ENCODE measurements around the gene ZNF248.
"Not testable (repeated sequence)": the region's sequence is repeated elsewhere in the genome, so short reads cannot be mapped to it uniquely, and the experiment has no call there.

Gene ZNF248

GRCh38 chr10:37865957-37866803 is 8.8 kb upstream of the ZNF248 start:
- no peak overlapping the region for H3K4me3 ChIP-seq (ENCODE audit: low read depth, low read length)
- no peak overlapping the region for H3K27ac ChIP-seq
- no peak for DNase-seq
- H3K27me3 ChIP-seq (replicated peaks): no peaks in the 10 kb centered on the region
- in situ Hi-C loops (cut with HindIII; ENCODE audit: low pct_ligation_motif_present, low sequenced_read_pairs): no loop called here
- TF ChIP-seq, protein P1, sequence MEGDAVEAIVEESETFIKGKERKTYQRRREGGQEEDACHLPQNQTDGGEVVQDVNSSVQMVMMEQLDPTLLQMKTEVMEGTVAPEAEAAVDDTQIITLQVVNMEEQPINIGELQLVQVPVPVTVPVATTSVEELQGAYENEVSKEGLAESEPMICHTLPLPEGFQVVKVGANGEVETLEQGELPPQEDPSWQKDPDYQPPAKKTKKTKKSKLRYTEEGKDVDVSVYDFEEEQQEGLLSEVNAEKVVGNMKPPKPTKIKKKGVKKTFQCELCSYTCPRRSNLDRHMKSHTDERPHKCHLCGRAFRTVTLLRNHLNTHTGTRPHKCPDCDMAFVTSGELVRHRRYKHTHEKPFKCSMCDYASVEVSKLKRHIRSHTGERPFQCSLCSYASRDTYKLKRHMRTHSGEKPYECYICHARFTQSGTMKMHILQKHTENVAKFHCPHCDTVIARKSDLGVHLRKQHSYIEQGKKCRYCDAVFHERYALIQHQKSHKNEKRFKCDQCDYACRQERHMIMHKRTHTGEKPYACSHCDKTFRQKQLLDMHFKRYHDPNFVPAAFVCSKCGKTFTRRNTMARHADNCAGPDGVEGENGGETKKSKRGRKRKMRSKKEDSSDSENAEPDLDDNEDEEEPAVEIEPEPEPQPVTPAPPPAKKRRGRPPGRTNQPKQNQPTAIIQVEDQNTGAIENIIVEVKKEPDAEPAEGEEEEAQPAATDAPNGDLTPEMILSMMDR (IDR thresholded peaks at IDR 0.05; ENCODE audit: low read depth, low read length, missing control alignments): no peak
- H3K36me3 ChIP-seq (replicated peaks): no peaks in the 10 kb centered on the region

GRCh38 chr10:37865264-37865663 is 7.9 kb upstream of the ZNF248 start:
- no peaks in the 10 kb centered on the region for H3K27me3 ChIP-seq (replicated peaks)
- no peak overlapping the region for H3K27ac ChIP-seq
- in situ Hi-C loops (cut with HindIII; ENCODE audit: low pct_ligation_motif_present, low sequenced_read_pairs): no loop called here
- H3K36me3 ChIP-seq (replicated peaks): no peaks in the 10 kb centered on the region
- TF ChIP-seq, protein P1 (IDR thresholded peaks at IDR 0.05; ENCODE audit: low read depth, low read length, missing control alignments): no peak
- no peak overlapping the region for H3K4me3 ChIP-seq (ENCODE audit: low read depth, low read length)
- no peak for DNase-seq

GRCh38 chr10:37860494-37861190 is 3.2 kb upstream of the ZNF248 start:
- Histone ChIP-seq H3K27me3 (replicated peaks) (no peaks in the 10 kb centered on the region), H3K4me3 (ENCODE audit: low read depth, low read length) (no peak overlapping the region), H3K36me3 (replicated peaks) (no peaks in the 10 kb centered on the region), H3K27ac (no peak overlapping the region)
- DNase-seq: no peak
- in situ Hi-C loops (cut with HindIII; ENCODE audit: low pct_ligation_motif_present, low sequenced_read_pairs): no loop called here
- TF ChIP-seq, protein P1 (IDR thresholded peaks at IDR 0.05; ENCODE audit: low read depth, low read length, missing control alignments): no peak

DNA sequence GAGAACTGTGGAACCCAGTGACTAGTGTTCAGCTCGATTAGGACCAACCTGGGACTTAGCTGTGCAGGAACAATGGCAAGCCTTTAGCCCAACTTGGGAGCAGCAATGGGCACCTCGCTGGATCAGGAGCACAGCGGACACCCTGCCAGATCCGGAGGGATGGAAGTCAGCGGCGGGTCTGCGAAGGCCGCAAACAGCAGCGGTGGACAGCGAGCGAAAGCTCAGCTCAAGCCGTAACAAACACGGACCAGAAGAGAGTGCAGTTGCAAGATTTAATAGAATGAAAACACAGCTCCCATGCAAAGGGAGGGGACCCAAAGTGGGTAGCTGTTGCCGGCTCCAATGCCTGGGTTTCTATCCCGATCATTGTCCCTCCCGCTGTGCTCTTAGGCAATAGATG is 1.9 kb upstream of the ZNF248 start:
- DNase-seq; H3K36me3 ChIP-seq (replicated peaks); H3K4me3 ChIP-seq (ENCODE audit: low read depth, low read length); in situ Hi-C loops (cut with HindIII; ENCODE audit: low pct_ligation_motif_present, low sequenced_read_pairs); H3K27ac ChIP-seq; H3K27me3 ChIP-seq (replicated peaks): not testable (repeated sequence)

GRCh38 chr10:37856881-37857286 is 526 bp downstream of the ZNF248 start:
- TF ChIP-seq, protein P1 (IDR thresholded peaks at IDR 0.05; ENCODE audit: low read depth, low read length, missing control alignments): no peak
- Histone ChIP-seq H3K27ac (peak overlapping the region; percentile 98), H3K4me3 (ENCODE audit: low read depth, low read length) (peak overlapping the region; percentile 79), H3K36me3 (replicated peaks) (no peaks in the 10 kb centered on the region), H3K27me3 (replicated peaks) (no peaks in the 10 kb centered on the region)
- peak; percentile 7 for DNase-seq
- in situ Hi-C loops (cut with HindIII; ENCODE audit: low pct_ligation_motif_present, low sequenced_read_pairs): no loop called here

DNA sequence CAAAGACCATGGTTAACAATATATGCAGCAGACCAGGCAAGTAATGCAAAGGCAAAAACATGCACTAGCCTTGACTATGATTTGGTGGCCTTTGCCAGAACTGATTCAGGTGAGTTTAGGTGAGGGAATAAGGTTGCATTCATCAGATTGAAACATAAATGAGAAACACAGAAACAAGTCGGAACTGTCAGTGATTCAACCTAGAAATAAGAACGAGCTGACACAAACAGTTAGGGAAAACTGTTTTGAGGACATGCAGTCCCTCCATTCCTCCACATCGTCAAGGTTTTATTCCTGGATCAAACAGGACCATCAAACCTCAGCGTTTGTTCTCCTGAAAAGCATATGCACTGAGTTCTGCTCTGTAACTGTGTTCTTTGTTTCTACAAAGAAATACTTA is 1.8 kb downstream of the ZNF248 start:
- no peaks in the 10 kb centered on the region for H3K36me3 ChIP-seq (replicated peaks)
- no peaks in the 10 kb centered on the region for H3K27me3 ChIP-seq (replicated peaks)
- TF ChIP-seq, protein P1 (IDR thresholded peaks at IDR 0.05; ENCODE audit: low read depth, low read length, missing control alignments): no peak
- H3K4me3 ChIP-seq (ENCODE audit: low read depth, low read length): no peak overlapping the region
- H3K27ac ChIP-seq: no peak overlapping the region
- in situ Hi-C loops (cut with HindIII; ENCODE audit: low pct_ligation_motif_present, low sequenced_read_pairs): no loop called here
- no peak for DNase-seq
